H1 (cell line): ENCODE results near the gene SPEN. TPM values are rescaled to one million over a fixed set of nuclear protein-coding genes. Genes with fewer than 3 reads are reported as not detected.

Experiments
- SUZ12 ChIP-seq: fragments of 200-600 bp; sonication (generic); IDR thresholded peaks from 2 replicates; pipeline ENCODE4 v1.6.1; 2012; ENCODE audit warnings: mild to moderate bottlenecking, inconsistent platforms, low read length, moderate library complexity, mixed read lengths
- polyA plus RNA-seq, 7 experiments: library from polyadenylated mRNA; depleted of rRNA in 3 of 7; stranded (reverse) in 5 of 7; unstranded in 2 of 7; fragments of >200 nt in 5 of 7; fragments of 200-250 nt in 2 of 7; gene quantifications; 1 replicate in 5 of 7; 2 replicates in 1 of 7; 4 replicates in 1 of 7; pipeline versions ENCODE4 v1.2.1 to v1.2.3, GENCODE V29; 2011 to 2013; ENCODE audit warnings: missing spikeins in 2 of 7, mixed read lengths in 2 of 7
- total RNA-seq: library from RNA; stranded (reverse); fragmentation: NEBNext Ultra II Directional; extraction: Animal tissue kit (Norgen Biotek cat#: 25700); gene quantifications from 2 replicates; pipeline ENCODE4 v1.2.1, GENCODE V29; 2021

SPEN gene
- total and polyA plus RNA-seq, 2 of the 8 experiments (the other 6 are each of a cell fraction or from before 2014, with no cell fraction given) = 12.5 to 52.1 TPM

- no peak for TF ChIP-seq SUZ12
- TF ChIP-seq, all 59 proteins: peak for 13
Observed at GRCh38 chr1:15885701-15886610, 38.4 kb downstream of the SPEN start (continued).
